HepG2 (cell line): ENCODE data around the gene DENND4B. TPM values are rescaled to one million over a fixed set of nuclear protein-coding genes. Genes with fewer than 3 reads are reported as not detected.
A peak's percentile ranks its signal among the peaks of the same experiment; 100 is the strongest.

Experiments used
- AFF4 ChIP-seq: sonication (generic); formaldehyde crosslinking; IDR thresholded peaks from 2 replicates; pipeline ENCODE4 v1.4.0; 2020; ENCODE audit warnings: missing genetic modification reagents
- ARID2 ChIP-seq: sonication (generic); formaldehyde crosslinking; IDR thresholded peaks from 2 replicates; pipeline ENCODE4 v1.8.1; 2022; ENCODE audit warnings: mild to moderate bottlenecking, missing genetic modification reagents, borderline replicate concordance
- ARID4A ChIP-seq: sonication (generic); formaldehyde crosslinking; IDR thresholded peaks from 2 replicates; pipeline ENCODE4 v1.5.0; 2020; ENCODE audit warnings: mild to moderate bottlenecking, missing genetic modification reagents, borderline replicate concordance
- CHCHD3 ChIP-seq: sonication (generic); formaldehyde crosslinking; IDR thresholded peaks from 2 replicates; pipeline ENCODE4 v1.8.0; 2022; ENCODE audit warnings: mild to moderate bottlenecking, missing genetic modification reagents, moderate library complexity
- ELF1 ChIP-seq: sonication (generic); formaldehyde crosslinking; IDR thresholded peaks from 2 replicates; pipeline ENCODE4 v1.4.0; 2020; ENCODE audit warnings: missing genetic modification reagents
- HMG20B ChIP-seq: conservative IDR thresholded peaks from 2 replicates; pipeline ENCODE4 v1.6.1; 2016; ENCODE audit warnings: missing genetic modification reagents, missing compliant biosample characterization
- HOMEZ ChIP-seq: IDR thresholded peaks from 2 replicates; pipeline ENCODE4 v1.6.1; 2016; ENCODE audit warnings: low read depth
- KDM5B ChIP-seq: sonication (generic); formaldehyde crosslinking; IDR thresholded peaks from 2 replicates; pipeline ENCODE4 v1.4.0; 2020; ENCODE audit warnings: missing genetic modification reagents, mild to moderate bottlenecking, borderline replicate concordance
- NCOR1 ChIP-seq: fragments of 200-600 bp; sonication (generic); IDR thresholded peaks from 2 replicates; pipeline ENCODE4 v1.7.0; 2017; ENCODE audit warnings: antibody characterized with exemption, low read length, borderline replicate concordance
- SAP130 ChIP-seq: IDR thresholded peaks from 2 replicates; pipeline ENCODE4 v1.6.1; 2016; ENCODE audit warnings: low read depth
- ZBTB25 ChIP-seq: IDR thresholded peaks from 2 replicates; pipeline ENCODE4 v1.6.1; 2018; ENCODE audit warnings: missing genetic modification reagents
- ZC3H13 ChIP-seq: sonication (generic); formaldehyde crosslinking; IDR thresholded peaks from 2 replicates; pipeline ENCODE4 v1.8.1; 2023; ENCODE audit warnings: mild to moderate bottlenecking, missing genetic modification reagents, moderate library complexity
- ZMYM4 ChIP-seq: sonication (generic); formaldehyde crosslinking; IDR thresholded peaks from 2 replicates; pipeline ENCODE4 v1.8.1; 2023; ENCODE audit warnings: mild to moderate bottlenecking, missing genetic modification reagents
- ZNF337 ChIP-seq: sonication (generic); formaldehyde crosslinking; IDR thresholded peaks from 2 replicates; pipeline ENCODE4 v1.5.1; 2020; ENCODE audit warnings: missing genetic modification reagents, low read depth, mild to moderate bottlenecking, borderline replicate concordance
- ZNF567 ChIP-seq: sonication (generic); formaldehyde crosslinking; IDR thresholded peaks from 2 replicates; pipeline ENCODE4 v1.8.1; 2023; ENCODE audit warnings: mild to moderate bottlenecking, missing genetic modification reagents, borderline replicate concordance
- ZNF577 ChIP-seq: sonication (generic); formaldehyde crosslinking; IDR thresholded peaks from 2 replicates; pipeline ENCODE4 v1.4.0; 2020; ENCODE audit warnings: mild to moderate bottlenecking, low read depth, missing genetic modification reagents, borderline replicate concordance
- polyA plus RNA-seq, 8 experiments: library from polyadenylated mRNA; depleted of rRNA in 3 of 8; stranded (reverse) in 7 of 8; unstranded in 1 of 8; fragments of >200 nt; fragmentation: Illumina TruSeq in 4 of 8; extraction: Trizol in 4 of 8; gene quantifications; 2 replicates each; pipeline versions ENCODE4 v1.2.1 to v1.2.3, GENCODE V29; 2011 to 2016; ENCODE audit warnings: low read depth in 4 of 8, missing spikeins in 1 of 8, mixed read lengths in 1 of 8; ENCODE audit not compliant: insufficient read depth in 1 of 8
- total RNA-seq, 5 experiments: library from RNA; depleted of rRNA; stranded (reverse); fragments of >200 nt; fragmentation: Illumina TruSeq; extraction: Trizol; gene quantifications; 2 replicates each; pipeline ENCODE4 v1.2.3, GENCODE V29; 2016; ENCODE audit warnings: low read depth in 1 of 5
- TF ChIP-seq, protein P1 (sequence below): sonication (generic); formaldehyde crosslinking; conservative IDR thresholded peaks from 2 replicates; pipeline ENCODE4 v1.4.0; 2020; ENCODE audit warnings: missing genetic modification reagents

The DENND4B gene
- total and polyA plus RNA-seq, 2 of the 13 experiments (the other 11 are each of a cell fraction or from before 2014, with no cell fraction given): 15.1 to 20.3 TPM

GRCh38 chr1:153953859-153954365 lies 7.4 kb upstream of the DENND4B start (continued):
- TF ChIP-seq ARID2 (CRISPR knock-in tag) (no peak), ZNF577 (CRISPR knock-in tag) (no peak), CHCHD3 (CRISPR knock-in tag) (no peak), ELF1 (CRISPR knock-in tag) (peak; percentile 27; the same call in 1 of the 2 replicates), ARID4A (CRISPR knock-in tag) (peak; percentile 73), ZNF337 (CRISPR knock-in tag) (no peak), ZMYM4 (CRISPR knock-in tag) (peak; percentile 81; the same call in 1 of the 2 replicates), HOMEZ (CRISPR knock-in tag) (peak; percentile 80), ZC3H13 (CRISPR knock-in tag) (no peak), SAP130 (CRISPR knock-in tag) (peak; percentile 95), ZBTB25 (CRISPR knock-in tag) (no peak), NCOR1 (peak; percentile 61; the same call in 1 of the 2 replicates), ZNF567 (CRISPR knock-in tag) (peak; percentile 82; the same call in 1 of the 2 replicates), AFF4 (CRISPR knock-in tag) (no peak), HMG20B (CRISPR knock-in tag) (no peak), KDM5B (CRISPR knock-in tag) (no peak)
- TF ChIP-seq, protein P1, sequence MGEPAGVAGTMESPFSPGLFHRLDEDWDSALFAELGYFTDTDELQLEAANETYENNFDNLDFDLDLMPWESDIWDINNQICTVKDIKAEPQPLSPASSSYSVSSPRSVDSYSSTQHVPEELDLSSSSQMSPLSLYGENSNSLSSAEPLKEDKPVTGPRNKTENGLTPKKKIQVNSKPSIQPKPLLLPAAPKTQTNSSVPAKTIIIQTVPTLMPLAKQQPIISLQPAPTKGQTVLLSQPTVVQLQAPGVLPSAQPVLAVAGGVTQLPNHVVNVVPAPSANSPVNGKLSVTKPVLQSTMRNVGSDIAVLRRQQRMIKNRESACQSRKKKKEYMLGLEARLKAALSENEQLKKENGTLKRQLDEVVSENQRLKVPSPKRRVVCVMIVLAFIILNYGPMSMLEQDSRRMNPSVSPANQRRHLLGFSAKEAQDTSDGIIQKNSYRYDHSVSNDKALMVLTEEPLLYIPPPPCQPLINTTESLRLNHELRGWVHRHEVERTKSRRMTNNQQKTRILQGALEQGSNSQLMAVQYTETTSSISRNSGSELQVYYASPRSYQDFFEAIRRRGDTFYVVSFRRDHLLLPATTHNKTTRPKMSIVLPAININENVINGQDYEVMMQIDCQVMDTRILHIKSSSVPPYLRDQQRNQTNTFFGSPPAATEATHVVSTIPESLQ (CRISPR knock-in tag): no peak
